ENCODE results near the gene GRPEL2. TPM values are rescaled to one million over a fixed set of nuclear protein-coding genes. Genes with fewer than 3 reads are reported as not detected.

The GRPEL2 gene
- total RNA-seq, 1 donor from 2014 or later: 51.1 TPM

DNA sequence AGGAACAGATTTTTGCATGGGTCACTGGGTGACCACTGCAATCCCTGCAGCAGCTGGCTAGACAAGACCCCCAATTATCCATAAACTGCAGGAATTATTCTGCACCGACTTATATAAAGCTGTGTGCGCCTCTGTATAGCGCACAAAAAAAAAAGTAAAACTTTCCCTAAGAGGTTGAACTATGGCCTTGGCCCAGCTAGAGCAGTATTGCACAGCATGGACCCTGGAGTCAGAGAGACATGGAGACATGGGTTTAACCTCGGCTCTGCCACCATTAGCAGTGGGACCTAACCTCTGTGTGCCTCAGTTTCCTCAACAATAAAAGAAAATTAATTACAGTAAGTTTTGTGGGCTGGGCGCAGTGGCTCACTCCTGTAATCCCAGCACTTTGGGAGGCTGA lies 17.1 kb upstream of the GRPEL2 start:
- Mint-ChIP-seq H3K9me3 (ENCODE audit: unreplicated experiment) (no peaks in the 10 kb centered on the region), H3K27me3 (ENCODE audit: unreplicated experiment) (peaks cover 7% of the 10 kb centered on the region), H3K27ac (ENCODE audit: unreplicated experiment) (no peak overlapping the region), H3K36me3 (ENCODE audit: low read depth, unreplicated experiment) (peaks cover 58% of the 10 kb centered on the region), H3K4me1 (ENCODE audit: unreplicated experiment) (peaks cover 18% of the 10 kb centered on the region), H3K4me3 (ENCODE audit: unreplicated experiment) (no peak overlapping the region)
- no peak for DNase-seq (ENCODE audit: low spot score)
- TF ChIP-seq, protein P1, sequence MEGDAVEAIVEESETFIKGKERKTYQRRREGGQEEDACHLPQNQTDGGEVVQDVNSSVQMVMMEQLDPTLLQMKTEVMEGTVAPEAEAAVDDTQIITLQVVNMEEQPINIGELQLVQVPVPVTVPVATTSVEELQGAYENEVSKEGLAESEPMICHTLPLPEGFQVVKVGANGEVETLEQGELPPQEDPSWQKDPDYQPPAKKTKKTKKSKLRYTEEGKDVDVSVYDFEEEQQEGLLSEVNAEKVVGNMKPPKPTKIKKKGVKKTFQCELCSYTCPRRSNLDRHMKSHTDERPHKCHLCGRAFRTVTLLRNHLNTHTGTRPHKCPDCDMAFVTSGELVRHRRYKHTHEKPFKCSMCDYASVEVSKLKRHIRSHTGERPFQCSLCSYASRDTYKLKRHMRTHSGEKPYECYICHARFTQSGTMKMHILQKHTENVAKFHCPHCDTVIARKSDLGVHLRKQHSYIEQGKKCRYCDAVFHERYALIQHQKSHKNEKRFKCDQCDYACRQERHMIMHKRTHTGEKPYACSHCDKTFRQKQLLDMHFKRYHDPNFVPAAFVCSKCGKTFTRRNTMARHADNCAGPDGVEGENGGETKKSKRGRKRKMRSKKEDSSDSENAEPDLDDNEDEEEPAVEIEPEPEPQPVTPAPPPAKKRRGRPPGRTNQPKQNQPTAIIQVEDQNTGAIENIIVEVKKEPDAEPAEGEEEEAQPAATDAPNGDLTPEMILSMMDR (IDR thresholded peaks at IDR 0.05; ENCODE audit: unreplicated experiment): no peak

DNA sequence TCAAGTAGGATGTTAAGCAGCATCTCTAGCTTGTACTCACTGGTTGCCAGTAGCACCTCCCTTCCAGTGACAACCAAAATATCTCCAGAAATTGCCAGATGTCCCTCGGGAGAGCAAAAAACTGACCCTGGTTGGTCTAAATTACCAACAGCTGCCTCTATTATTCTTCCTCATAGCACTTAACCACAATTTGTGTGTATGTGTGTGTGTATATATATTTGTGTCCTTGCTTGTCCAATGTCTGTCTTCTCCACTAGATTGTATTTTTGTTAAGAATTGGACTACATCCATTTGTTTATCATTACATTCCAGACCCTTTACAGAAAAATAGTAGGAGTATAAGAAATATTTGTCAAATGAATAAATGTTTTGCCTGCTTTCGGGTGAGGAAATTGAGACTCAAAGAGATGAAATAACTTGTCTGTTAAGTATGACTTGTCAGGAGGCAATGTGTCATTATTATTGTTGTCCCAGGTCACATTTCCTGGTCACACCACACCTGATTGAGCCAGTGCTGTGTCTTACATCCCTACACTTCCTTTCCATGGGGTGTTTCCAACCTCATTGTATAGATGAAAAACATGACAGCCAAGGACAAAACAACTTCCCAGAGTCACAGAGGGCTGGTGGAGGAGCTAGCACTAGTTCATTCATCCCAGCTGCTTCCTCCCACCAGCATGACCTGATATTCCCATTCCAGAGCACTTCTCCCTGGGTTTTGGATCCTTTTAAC lies 11.4 kb upstream of the GRPEL2 start:
- TF ChIP-seq, protein P1 (IDR thresholded peaks at IDR 0.05; ENCODE audit: unreplicated experiment): no peak
- Mint-ChIP-seq H3K27ac (ENCODE audit: unreplicated experiment) (peak overlapping the region; percentile 65), H3K9me3 (ENCODE audit: unreplicated experiment) (no peaks in the 10 kb centered on the region), H3K4me1 (ENCODE audit: unreplicated experiment) (peaks cover 36% of the 10 kb centered on the region), H3K4me3 (ENCODE audit: unreplicated experiment) (peak overlapping the region; percentile 70), H3K36me3 (ENCODE audit: low read depth, unreplicated experiment) (peaks cover 73% of the 10 kb centered on the region), H3K27me3 (ENCODE audit: unreplicated experiment) (peaks cover 11% of the 10 kb centered on the region)
- no peak for DNase-seq (ENCODE audit: low spot score)

DNA sequence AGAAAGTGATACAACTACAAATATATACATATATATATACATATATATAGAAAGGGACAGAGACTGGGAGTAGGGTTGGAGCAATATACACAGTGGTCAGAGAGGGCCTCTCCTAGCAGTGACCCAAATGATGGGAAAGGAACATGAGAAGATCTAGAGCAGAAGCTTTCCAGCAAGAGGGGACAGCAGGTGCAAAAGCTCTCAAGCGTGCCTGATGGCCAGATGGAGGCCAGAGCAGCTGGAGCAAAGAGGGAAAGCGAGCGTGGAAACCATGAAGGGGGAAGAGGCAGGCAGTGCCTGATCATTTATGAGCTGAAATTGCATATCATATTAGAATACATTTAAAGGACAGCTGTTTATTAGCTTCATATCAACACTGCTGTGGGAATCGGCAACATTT lies 7.6 kb upstream of the GRPEL2 start:
- Mint-ChIP-seq H3K27me3 (ENCODE audit: unreplicated experiment) (peaks cover 11% of the 10 kb centered on the region), H3K4me3 (ENCODE audit: unreplicated experiment) (peak overlapping the region; percentile 83), H3K9me3 (ENCODE audit: unreplicated experiment) (no peaks in the 10 kb centered on the region), H3K27ac (ENCODE audit: unreplicated experiment) (no peak overlapping the region), H3K4me1 (ENCODE audit: unreplicated experiment) (peaks cover 40% of the 10 kb centered on the region), H3K36me3 (ENCODE audit: low read depth, unreplicated experiment) (peaks cover 77% of the 10 kb centered on the region)
- DNase-seq (ENCODE audit: low spot score): no peak
- TF ChIP-seq, protein P1 (IDR thresholded peaks at IDR 0.05; ENCODE audit: unreplicated experiment): no peak

- Mint-ChIP-seq H3K4me3 (ENCODE audit: unreplicated experiment) (peak overlapping the region; percentile 21), H3K27ac (ENCODE audit: unreplicated experiment) (peak overlapping the region; percentile 27), H3K36me3 (ENCODE audit: low read depth, unreplicated experiment) (peaks cover 71% of the 10 kb centered on the region), H3K27me3 (ENCODE audit: unreplicated experiment) (peaks cover 12% of the 10 kb centered on the region), H3K4me1 (ENCODE audit: unreplicated experiment) (peaks cover 37% of the 10 kb centered on the region), H3K9me3 (ENCODE audit: unreplicated experiment) (no peaks in the 10 kb centered on the region)
- TF ChIP-seq, protein P1 (IDR thresholded peaks at IDR 0.05; ENCODE audit: unreplicated experiment): no peak
- DNase-seq (ENCODE audit: low spot score): no peak
Observed at GRCh38 chr5:149338364-149338763, 6.9 kb upstream of the GRPEL2 start.

- Mint-ChIP-seq H3K4me1 (ENCODE audit: unreplicated experiment) (peaks cover 43% of the 10 kb centered on the region), H3K9me3 (ENCODE audit: unreplicated experiment) (peaks cover 6% of the 10 kb centered on the region), H3K27me3 (ENCODE audit: unreplicated experiment) (peaks cover 21% of the 10 kb centered on the region), H3K36me3 (ENCODE audit: low read depth, unreplicated experiment) (peaks cover 64% of the 10 kb centered on the region), H3K4me3 (ENCODE audit: unreplicated experiment) (no peak overlapping the region), H3K27ac (ENCODE audit: unreplicated experiment) (no peak overlapping the region)
- DNase-seq (ENCODE audit: low spot score): no peak
- TF ChIP-seq, protein P1 (IDR thresholded peaks at IDR 0.05; ENCODE audit: unreplicated experiment): no peak
Observed at GRCh38 chr5:149340920-149341319, 4.4 kb upstream of the GRPEL2 start.

Data from endothelial cell (in vitro differentiated cells).